ENCODE measurements around the gene SCGN. TPM values are rescaled to one million over a fixed set of nuclear protein-coding genes. Genes with fewer than 3 reads are reported as not detected.

Gene SCGN
- total and polyA plus RNA-seq, 4 donors, result 0.07 to 2.7 (median 0.13) TPM

- H3K4me3 ChIP-seq, result no peak overlapping the region
- DNase-seq, result no peak
- TF ChIP-seq CTCF (IDR thresholded peaks at IDR 0.05; ENCODE audit: control extremely low read depth, extremely low read depth), result no peak
Measured at GRCh38 chr6:25635886-25636317, 16.1 kb upstream of the SCGN start.

DNA sequence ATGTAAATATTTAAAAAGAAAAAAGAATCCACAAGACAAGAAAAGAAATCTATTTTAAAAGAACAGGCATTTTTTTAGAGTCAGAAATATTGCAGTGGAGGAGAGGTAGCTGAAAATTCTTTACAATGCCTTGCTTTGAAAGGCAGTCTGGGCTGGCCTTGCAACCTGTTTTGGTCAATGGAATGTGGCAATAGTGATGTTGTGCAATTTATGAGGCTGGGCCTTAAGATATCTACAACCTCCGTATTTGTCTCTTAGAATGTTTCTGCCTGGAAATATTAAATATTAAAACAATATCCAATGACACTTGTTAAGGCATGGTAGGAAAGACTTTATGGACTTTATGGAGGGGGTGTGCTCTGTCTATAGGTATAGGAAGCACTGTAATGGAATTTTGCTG, 14.8 kb upstream of the SCGN start:
- Histone ChIP-seq H3K9me3 (ENCODE audit: control insufficient read depth in 4 of 4, insufficient read depth in 3 of 4, low read length in 3 of 4) (peaks cover 0 to 2% (median under 1%) of the 10 kb centered on the region in 4 donors), H3K9ac (ENCODE audit: insufficient read depth in 1 of 2, low read length in 2 of 2) (no peak overlapping the region), H3K27ac (ENCODE audit: low read depth in 1 of 2, low read length in 1 of 2) (no peak overlapping the region), H3K27me3 (ENCODE audit: control insufficient read depth in 3 of 3, insufficient read depth in 3 of 3, low read length in 2 of 3) (no peaks in the 10 kb centered on the region), H3K36me3 (ENCODE audit: control insufficient read depth in 4 of 4, insufficient read depth in 4 of 4, low read length in 4 of 4) (no peaks in the 10 kb centered on the region), H3K4me1 (ENCODE audit: control insufficient read depth in 5 of 5, insufficient read depth in 5 of 5, low read length in 5 of 5) (no peaks in the 10 kb centered on the region), H3K4me3 (no peak overlapping the region)
- no peak for TF ChIP-seq CTCF (IDR thresholded peaks at IDR 0.05; ENCODE audit: control extremely low read depth, extremely low read depth)
- 35 to 42% methylated on average over 1 of the region's 1 CpG for WGBS, 2 donors
- ATAC-seq (ENCODE audit: insufficient read depth, low FRiP score), result no peak
- no peak for DNase-seq

More at GRCh38 chr6:25635886-25636317, 16.1 kb upstream of the SCGN start:
- peaks cover 0 to 1% (median 0%) of the 10 kb centered on the region in 4 donors for H3K9me3 ChIP-seq (ENCODE audit: control insufficient read depth in 4 of 4, insufficient read depth in 3 of 4, low read length in 3 of 4)
- no peak overlapping the region for H3K9ac ChIP-seq (ENCODE audit: insufficient read depth in 1 of 2, low read length in 2 of 2)
- H3K27me3 ChIP-seq (ENCODE audit: control insufficient read depth in 3 of 3, insufficient read depth in 3 of 3, low read length in 2 of 3), result no peaks in the 10 kb centered on the region
- H3K27ac ChIP-seq (ENCODE audit: low read depth in 1 of 2, low read length in 1 of 2), result no peak overlapping the region
- ATAC-seq (ENCODE audit: insufficient read depth, low FRiP score), result no peak
- no peaks in the 10 kb centered on the region for H3K4me1 ChIP-seq (ENCODE audit: control insufficient read depth in 5 of 5, insufficient read depth in 5 of 5, low read length in 5 of 5)
- 93 to 95% methylated on average over 2 of the region's 2 CpGs for WGBS, 2 donors
- no peaks in the 10 kb centered on the region for H3K36me3 ChIP-seq (ENCODE audit: control insufficient read depth in 4 of 4, insufficient read depth in 4 of 4, low read length in 4 of 4)

DNA sequence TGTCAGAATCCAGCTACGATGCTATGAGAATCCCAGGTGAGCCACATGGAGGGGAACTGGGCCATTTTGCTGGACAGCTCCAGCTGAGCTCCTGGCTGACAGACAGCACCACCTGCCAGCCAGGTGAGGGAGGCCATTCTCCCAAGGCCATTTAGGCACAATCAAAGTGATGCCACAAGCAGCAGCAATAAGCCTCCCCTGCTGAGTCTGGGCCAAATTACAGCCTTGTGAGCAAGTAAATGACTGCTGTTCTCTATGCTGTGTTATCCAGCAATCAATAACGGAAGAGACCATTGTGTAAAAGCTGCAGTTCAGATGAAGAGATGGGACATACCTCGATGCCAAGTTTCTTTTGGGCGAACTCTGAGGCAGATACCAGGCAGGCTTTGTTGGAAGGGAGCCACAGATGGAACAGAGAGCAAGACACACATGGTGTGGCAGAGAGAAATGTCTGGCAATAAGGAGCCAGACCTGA, 14.0 kb upstream of the SCGN start:
- Histone ChIP-seq H3K27ac (ENCODE audit: low read depth in 1 of 2, low read length in 1 of 2) (no peak overlapping the region), H3K4me3 (no peak overlapping the region), H3K36me3 (ENCODE audit: control insufficient read depth in 4 of 4, insufficient read depth in 4 of 4, low read length in 4 of 4) (no peaks in the 10 kb centered on the region), H3K27me3 (ENCODE audit: control insufficient read depth in 3 of 3, insufficient read depth in 3 of 3, low read length in 2 of 3) (no peaks in the 10 kb centered on the region), H3K9ac (ENCODE audit: insufficient read depth in 1 of 2, low read length in 2 of 2) (no peak overlapping the region), H3K9me3 (ENCODE audit: control insufficient read depth in 4 of 4, insufficient read depth in 3 of 4, low read length in 3 of 4) (peaks cover 0 to 2% (median under 1%) of the 10 kb centered on the region in 4 donors), H3K4me1 (ENCODE audit: control insufficient read depth in 5 of 5, insufficient read depth in 5 of 5, low read length in 5 of 5) (no peaks in the 10 kb centered on the region)
- TF ChIP-seq CTCF (IDR thresholded peaks at IDR 0.05; ENCODE audit: control extremely low read depth, extremely low read depth), result no peak
- 61 to 74% methylated on average over 4 of the region's 4 CpGs for WGBS, 2 donors
- DNase-seq (peak in 1 of 3 donors; percentile 22), ATAC-seq (ENCODE audit: insufficient read depth, low FRiP score) (no peak)

- WGBS, 2 donors, result 86% methylated on average over 4 of the region's 4 CpGs
- H3K9ac ChIP-seq (ENCODE audit: insufficient read depth in 1 of 2, low read length in 2 of 2), result no peak overlapping the region
- no peak overlapping the region for H3K4me3 ChIP-seq
- ATAC-seq (ENCODE audit: insufficient read depth, low FRiP score) (no peak), DNase-seq (no peak)
- H3K27me3 ChIP-seq (ENCODE audit: control insufficient read depth in 3 of 3, insufficient read depth in 3 of 3, low read length in 2 of 3), result no peaks in the 10 kb centered on the region
- H3K9me3 ChIP-seq (ENCODE audit: control insufficient read depth in 4 of 4, insufficient read depth in 3 of 4, low read length in 3 of 4), result peaks cover 0 to 2% (median under 1%) of the 10 kb centered on the region in 4 donors
- H3K4me1 ChIP-seq (ENCODE audit: control insufficient read depth in 5 of 5, insufficient read depth in 5 of 5, low read length in 5 of 5), result no peaks in the 10 kb centered on the region
- no peaks in the 10 kb centered on the region for H3K36me3 ChIP-seq (ENCODE audit: control insufficient read depth in 4 of 4, insufficient read depth in 4 of 4, low read length in 4 of 4)
- no peak overlapping the region for H3K27ac ChIP-seq (ENCODE audit: low read depth in 1 of 2, low read length in 1 of 2)
- TF ChIP-seq CTCF (IDR thresholded peaks at IDR 0.05; ENCODE audit: control extremely low read depth, extremely low read depth), result no peak
Measured at GRCh38 chr6:25639653-25640052, 12.4 kb upstream of the SCGN start.

Data from lung (tissue), 12 donors.